SK-N-SH (cell line): Measurements from ENCODE around the gene CHST9. TPM values are rescaled to one million over a fixed set of nuclear protein-coding genes. Genes with fewer than 3 reads are reported as not detected.

ENCODE experiments used
- CTCF ChIA-PET: fragments of 300-600, 350-600 bp; formaldehyde crosslinking; extraction: SDS; loops from one replicate; lab custom pipeline; 2021; lab: Yijun Ruan, JAX
- POLR2A ChIA-PET: fragments of 350-600 bp; sonication (Branson Sonifier 250); formaldehyde crosslinking; extraction: SDS; loops from one replicate; lab custom pipeline; 2020; ENCODE audit warnings: antibody characterized with exemption, inconsistent platforms; lab: Yijun Ruan, JAX
- DNase-seq: peaks from one replicate; pipeline ENCODE4 v3.0.0; 2012
- H2AFZ ChIP-seq: fragments of 200-600 bp; sonication (generic); 2 replicates; pipeline ENCODE4 v1.8.1; 2016; ENCODE audit warnings: antibody characterized with exemption, mild to moderate bottlenecking, low read depth
- H3F3A ChIP-seq: fragments of 200-600 bp; sonication (generic); replicated peaks from 2 replicates; pipeline ENCODE3; 2016; ENCODE audit warnings: antibody characterized with exemption, mild to moderate bottlenecking; ENCODE audit not compliant: insufficient read depth
- H3K27ac ChIP-seq, 2 experiments: fragments of 200-500 bp in 1 of 2; fragments of 200-600 bp in 1 of 2; sonication (Bioruptor generic) in 1 of 2; sonication (generic), shearing (Covaris generic) in 1 of 2; 2 replicates each; pipeline versions ENCODE4 v1.5.1 to v1.6.1; 2014 to 2016; ENCODE audit warnings: low read depth in 2 of 2, inconsistent platforms in 1 of 2, low read length in 1 of 2, mild to moderate bottlenecking in 1 of 2, mixed read lengths in 1 of 2
- H3K27me3 ChIP-seq: fragments of 200-600 bp; sonication (generic), shearing (Covaris generic); 2 replicates; pipeline ENCODE4 v1.6.1; 2016; ENCODE audit warnings: mixed run types; ENCODE audit not compliant: insufficient read depth
- H3K36me3 ChIP-seq, 2 experiments: fragments of 200-500 bp in 1 of 2; fragments of 200-600 bp in 1 of 2; sonication (Bioruptor generic) in 1 of 2; sonication (generic) in 1 of 2; replicated peaks in 1 of 2; 2 replicates each; pipeline versions ENCODE3 to v1.5.1; 2014 to 2016; ENCODE audit warnings: low read length in 1 of 2, mild to moderate bottlenecking in 1 of 2; ENCODE audit not compliant: insufficient read depth in 2 of 2, control insufficient read depth in 1 of 2
- H3K4me1 ChIP-seq, 2 experiments: fragments of 200-500 bp in 1 of 2; fragments of 200-600 bp in 1 of 2; sonication (Bioruptor generic) in 1 of 2; sonication (generic), shearing (Covaris generic) in 1 of 2; 2 replicates each; pipeline versions ENCODE4 v1.5.1 to v1.6.1; 2014 to 2016; ENCODE audit warnings: low read depth in 1 of 2, low read length in 1 of 2, mixed run types in 1 of 2; ENCODE audit not compliant: insufficient read depth in 2 of 2, control insufficient read depth in 1 of 2
- H3K4me2 ChIP-seq: fragments of 200-600 bp; sonication (generic), shearing (Covaris generic); 2 replicates; pipeline ENCODE4 v1.6.1; 2017; ENCODE audit warnings: mixed run types
- H3K4me3 ChIP-seq, 2 experiments: fragments of 200-500 bp in 1 of 2; fragments of 200-600 bp in 1 of 2; sonication (Bioruptor generic) in 1 of 2; sonication (generic), shearing (Covaris generic) in 1 of 2; 2 replicates each; pipeline versions ENCODE4 v1.5.1 to v1.8.1; 2014 to 2016; ENCODE audit warnings: low read depth in 2 of 2, inconsistent platforms in 1 of 2, low read length in 1 of 2, mild to moderate bottlenecking in 1 of 2, mixed read lengths in 1 of 2, moderate library complexity in 1 of 2
- H3K79me2 ChIP-seq: fragments of 200-600 bp; sonication (generic); 2 replicates; pipeline ENCODE4 v1.8.1; 2017; ENCODE audit warnings: mild to moderate bottlenecking; ENCODE audit not compliant: insufficient read depth
- H3K9ac ChIP-seq: fragments of 200-600 bp; sonication (generic); 2 replicates; pipeline ENCODE4 v1.6.1; 2017; ENCODE audit warnings: mixed run types
- H3K9me2 ChIP-seq: fragments of 200-600 bp; sonication (generic); 2 replicates; pipeline ENCODE4 v1.6.1; 2017; ENCODE audit warnings: mixed run types
- H3K9me3 ChIP-seq: fragments of 200-600 bp; sonication (generic); 2 replicates; pipeline ENCODE4 v1.6.1; 2017; ENCODE audit warnings: mixed run types, mild to moderate bottlenecking, moderate library complexity
- H4K20me1 ChIP-seq: fragments of 200-600 bp; sonication (generic); 2 replicates; pipeline ENCODE4 v1.6.1; 2017; ENCODE audit warnings: mild to moderate bottlenecking, mixed run types; ENCODE audit not compliant: insufficient read depth
- EP300 ChIP-seq, 2 experiments: IDR thresholded peaks; 2 replicates each; pipeline versions ENCODE4 v1.4.0 to v1.6.1; 2012; ENCODE audit warnings: borderline replicate concordance in 1 of 2, low read depth in 1 of 2, low read length in 1 of 2
- FOSL2 ChIP-seq: IDR thresholded peaks from 2 replicates; pipeline ENCODE4 v1.4.0; 2012; ENCODE audit warnings: low read depth, mild to moderate bottlenecking, moderate library complexity, borderline replicate concordance
- FOXM1 ChIP-seq: IDR thresholded peaks from 2 replicates; pipeline ENCODE4 v1.4.0; 2012; ENCODE audit warnings: low read depth, mild to moderate bottlenecking
- IRF3 ChIP-seq: fragments of 150-350 bp; IDR thresholded peaks from 2 replicates; pipeline ENCODE4 v1.6.1; 2016; ENCODE audit warnings: mild to moderate bottlenecking, low read depth, low read length
- JUND ChIP-seq: IDR thresholded peaks from 2 replicates; pipeline ENCODE4 v1.4.0; 2012
- MXI1 ChIP-seq: IDR thresholded peaks from 2 replicates; pipeline ENCODE4 v1.6.1; 2012; ENCODE audit warnings: mild to moderate bottlenecking, low read depth, low read length, improper control_type of control experiment
- NRF1 ChIP-seq: IDR thresholded peaks from 2 replicates; pipeline ENCODE4 v1.6.1; 2012; ENCODE audit warnings: low read depth, mild to moderate bottlenecking, low read length
- RAD21 ChIP-seq: IDR thresholded peaks from 2 replicates; pipeline ENCODE4 v1.6.1; 2012; ENCODE audit warnings: mild to moderate bottlenecking, low read length
- RCOR1 ChIP-seq: fragments of 150-350 bp; IDR thresholded peaks from 2 replicates; pipeline ENCODE4 v1.6.1; 2017; ENCODE audit warnings: antibody characterized with exemption, low read length
- REST ChIP-seq: IDR thresholded peaks from 2 replicates; pipeline ENCODE4 v1.6.1; 2012; ENCODE audit warnings: mild to moderate bottlenecking, low read depth, low read length, moderate library complexity
- RFX5 ChIP-seq: IDR thresholded peaks from 2 replicates; pipeline ENCODE4 v1.6.1; 2012; ENCODE audit warnings: mild to moderate bottlenecking, improper control_type of control experiment, low read length
- SMC3 ChIP-seq: IDR thresholded peaks from 2 replicates; pipeline ENCODE4 v1.6.1; 2012; ENCODE audit warnings: low read depth, low read length, improper control_type of control experiment
- TAF1 ChIP-seq: IDR thresholded peaks from 2 replicates; pipeline ENCODE4 v1.6.1; 2012; ENCODE audit warnings: low read depth, mild to moderate bottlenecking, low read length, moderate library complexity, borderline replicate concordance
- TCF12 ChIP-seq: IDR thresholded peaks from 2 replicates; pipeline ENCODE4 v1.4.0; 2012
- TEAD4 ChIP-seq: IDR thresholded peaks from 2 replicates; pipeline ENCODE4 v1.4.0; 2012; ENCODE audit warnings: mild to moderate bottlenecking, borderline replicate concordance; ENCODE audit not compliant: insufficient read depth
- YY1 ChIP-seq: IDR thresholded peaks from 2 replicates; pipeline ENCODE4 v1.4.0; 2012; ENCODE audit warnings: low read depth, mild to moderate bottlenecking
- WGBS: methylation state at CpG from one replicate; pipeline ENCODE4 v1.1.6; 2017; ENCODE audit warnings: low lambda C conversion rate; 5-methylcytosine and 5-hydroxymethylcytosine counted together
- polyA plus RNA-seq, 3 experiments: library from polyadenylated mRNA; depleted of rRNA; stranded (reverse); fragments of >200 nt; gene quantifications; 2 replicates each; pipeline ENCODE4 v1.2.3, GENCODE V29; 2012
- TF ChIP-seq, protein P1 (sequence below): IDR thresholded peaks from 2 replicates; pipeline ENCODE4 v1.4.0; 2012; ENCODE audit warnings: low read depth

CHST9 gene
- polyA plus RNA-seq, 1 of the 3 experiments (the other 2 are of a cell fraction) = not detected

DNA sequence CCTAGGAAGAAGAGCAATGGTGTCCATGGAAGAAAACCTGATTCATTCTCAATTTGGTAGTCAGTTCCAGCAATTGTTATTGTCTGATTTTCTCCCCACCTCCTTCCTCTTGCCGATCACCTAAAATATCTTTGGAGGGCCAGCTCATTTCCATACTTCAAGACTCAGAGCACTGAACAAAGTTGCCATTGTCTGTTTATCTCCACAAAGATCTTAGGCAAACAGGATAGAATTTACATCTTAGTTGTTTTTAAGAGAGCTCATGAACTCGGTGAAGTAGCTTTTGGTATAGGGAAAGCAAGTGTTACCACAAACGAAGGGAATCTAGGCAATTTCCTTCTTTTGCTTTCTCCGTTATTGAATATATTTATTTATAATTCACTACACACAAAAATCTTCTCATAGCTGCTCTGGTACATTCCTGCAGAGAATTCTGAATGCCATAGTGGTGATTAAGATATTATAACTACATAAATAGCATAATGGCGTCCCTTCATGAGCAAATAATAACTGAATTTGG lies 41.5 kb upstream of the CHST9 start:
- DNase-seq = no peak
- TF ChIP-seq, protein P1, sequence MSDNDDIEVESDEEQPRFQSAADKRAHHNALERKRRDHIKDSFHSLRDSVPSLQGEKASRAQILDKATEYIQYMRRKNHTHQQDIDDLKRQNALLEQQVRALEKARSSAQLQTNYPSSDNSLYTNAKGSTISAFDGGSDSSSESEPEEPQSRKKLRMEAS = no peak
- TF ChIP-seq RAD21 (no peak), NRF1 (no peak), TCF12 (no peak), IRF3 (no peak), FOSL2 (no peak), YY1 (no peak), REST (no peak), JUND (no peak), MXI1 (no peak), TAF1 (no peak), FOXM1 (no peak), RFX5 (no peak), EP300 (IDR thresholded peaks at IDR 0.05; ENCODE audit: borderline replicate concordance in 1 of 2, low read depth in 1 of 2, low read length in 1 of 2) (no peak), RCOR1 (no peak), SMC3 (no peak), TEAD4 (no peak)
- no peaks in the 10 kb centered on the region for H3K9me3 ChIP-seq
- H3K9ac ChIP-seq = no peak overlapping the region
- peak overlapping the region in 1 of 2 experiments; percentile 33; a peak in 2 of 4 replicates for H3K27ac ChIP-seq
- 29% methylated on average over 5 of the region's 5 CpGs for WGBS
- no peaks in the 10 kb centered on the region for H3K4me1 ChIP-seq
- no peaks in the 10 kb centered on the region for H3K79me2 ChIP-seq
- ChIA-PET CTCF (no interaction called here), POLR2A (no interaction called here)
- H3K4me2 ChIP-seq = peak overlapping the region; percentile 13
- H4K20me1 ChIP-seq = no peaks in the 10 kb centered on the region
- peaks cover 4% of the 10 kb centered on the region for H3F3A ChIP-seq
- peak overlapping the region; percentile 23; the same call in 1 of the 2 replicates for H2AFZ ChIP-seq
- no peaks in the 10 kb centered on the region for H3K27me3 ChIP-seq
- H3K36me3 ChIP-seq = no peaks in the 10 kb centered on the region
- H3K4me3 ChIP-seq = no peak overlapping the region; a peak in 1 of 4 replicates
- no peaks in the 10 kb centered on the region for H3K9me2 ChIP-seq
